HG03175 (cell line): ENCODE measurements around the gene FBLN1.
"Not testable (repeated sequence)": the region's sequence is repeated elsewhere in the genome, so short reads cannot be mapped to it uniquely, and the experiment has no call there.

ENCODE experiments used
- ATAC-seq: cut with Tn5 transposase; IDR thresholded peaks from one replicate; pipeline ENCODE4 v1.9.1; 2021; ENCODE audit warnings: mild to moderate bottlenecking, moderate library complexity; ENCODE audit not compliant: unreplicated experiment

FBLN1 gene

DNA sequence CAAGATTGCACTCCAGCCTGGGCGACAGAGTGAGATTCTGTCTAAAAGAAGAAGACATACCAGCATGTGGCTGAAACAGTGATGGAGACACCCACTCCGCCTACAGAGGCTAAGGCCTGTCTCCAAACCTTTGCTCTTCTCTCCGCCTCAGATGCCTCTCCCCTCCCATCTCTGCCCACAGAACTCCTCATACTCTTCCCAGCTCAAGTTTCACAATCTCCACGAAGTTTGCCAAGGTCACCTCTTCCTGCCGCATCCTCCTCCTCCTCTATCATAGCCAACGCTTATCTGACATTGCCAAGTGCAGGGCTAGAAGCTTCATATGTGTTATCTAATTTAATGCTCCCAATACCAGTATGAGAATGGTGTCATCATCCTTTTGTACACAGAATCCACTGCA is 25.9 kb upstream of the FBLN1 start:
- ATAC-seq: no peak

DNA sequence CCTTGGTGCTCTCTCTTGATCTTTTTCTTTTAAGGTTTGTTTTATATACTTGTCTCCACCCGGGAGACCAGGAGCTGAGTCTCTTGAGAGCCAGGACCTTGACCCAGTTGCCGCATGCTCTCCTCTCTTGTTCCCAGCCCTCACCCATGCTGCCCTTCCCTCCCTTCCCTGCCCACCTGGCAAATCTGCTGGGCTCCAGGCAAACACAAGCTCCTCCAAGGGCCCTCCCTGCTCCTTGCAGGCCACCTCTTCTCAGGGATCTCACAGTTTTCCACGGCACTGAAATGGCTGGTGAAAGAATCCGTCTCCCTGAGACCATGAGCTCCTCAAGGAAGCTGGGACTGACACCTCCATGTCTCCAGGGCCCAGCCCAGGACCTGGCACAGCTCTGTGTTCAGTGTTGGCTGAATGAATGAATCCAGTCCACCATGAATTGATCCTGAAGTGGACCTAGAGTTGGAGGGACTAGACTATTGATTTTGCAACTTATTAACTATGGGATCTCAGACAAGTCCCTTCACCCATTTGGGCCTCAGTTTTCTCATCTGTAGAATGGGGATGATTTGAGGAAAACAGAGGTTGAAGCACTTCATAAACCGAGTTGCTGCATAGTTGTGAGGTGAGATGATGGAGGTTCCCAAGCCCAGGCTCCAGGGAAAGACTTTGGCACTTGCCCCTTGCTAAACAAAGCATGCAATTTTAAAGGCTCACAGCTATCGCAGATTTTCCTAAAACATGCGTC is 25.1 kb upstream of the FBLN1 start:
- no peak for ATAC-seq

GRCh38 chr22:45478108-45478771 is 24.4 kb upstream of the FBLN1 start:
- ATAC-seq: no peak

DNA sequence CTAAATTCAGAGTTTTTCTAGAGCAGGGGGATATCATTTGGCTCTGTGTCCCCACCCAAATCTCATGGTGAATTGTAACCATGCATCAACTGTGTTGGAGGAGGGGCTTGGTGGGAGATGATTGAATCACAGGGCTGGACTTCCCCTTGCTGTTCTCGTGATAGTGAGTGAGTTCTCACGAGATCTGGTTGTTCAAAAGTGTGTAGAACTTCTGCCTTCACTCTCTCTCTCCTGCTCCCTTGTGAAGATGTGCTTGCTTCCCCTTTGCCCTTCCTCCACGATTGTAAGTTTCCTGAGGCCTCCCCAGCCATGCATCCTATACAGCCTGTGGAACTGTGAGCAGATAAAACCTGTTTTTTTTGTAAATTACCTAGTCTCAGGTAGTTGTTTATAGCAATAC is 22.0 kb upstream of the FBLN1 start:
- no peak for ATAC-seq

DNA sequence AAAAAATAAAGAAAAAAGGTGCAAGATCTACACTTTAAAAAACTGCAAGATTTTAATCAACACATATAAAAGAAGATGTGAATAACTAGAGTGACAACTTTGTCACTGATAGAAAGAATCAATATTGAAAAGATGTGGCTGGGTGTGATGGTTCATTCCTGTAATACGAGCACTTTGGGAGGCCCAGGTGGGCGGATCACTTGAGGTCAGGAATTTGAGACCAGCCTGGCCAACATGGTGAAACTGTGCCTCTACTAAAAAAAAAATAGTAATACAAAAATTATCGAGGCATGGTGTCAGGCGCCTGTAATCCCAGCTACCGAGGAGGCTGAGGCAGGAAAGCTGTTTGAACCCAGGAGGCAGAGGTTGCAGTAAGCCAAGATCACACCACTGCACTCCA is 21.0 kb upstream of the FBLN1 start:
- ATAC-seq: no peak

DNA sequence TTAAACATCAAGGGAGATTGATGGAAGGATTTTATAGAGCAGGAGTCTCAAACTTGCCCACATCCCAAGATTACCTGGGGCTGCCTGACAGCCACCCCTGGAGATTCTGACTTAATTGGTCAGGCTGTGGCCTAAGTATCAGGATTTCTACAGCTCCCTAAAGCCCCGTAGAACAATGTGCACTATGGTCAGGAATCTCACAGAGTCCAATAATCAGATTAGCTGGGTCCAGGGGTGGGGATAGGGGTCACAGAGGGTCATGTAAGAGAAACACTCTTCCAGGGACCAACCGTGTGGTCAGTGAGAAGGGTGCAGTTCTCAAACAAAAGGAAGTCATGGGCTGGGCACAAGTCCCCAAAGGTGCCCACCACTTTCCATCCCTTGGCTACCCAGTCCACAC is 20.5 kb upstream of the FBLN1 start:
- ATAC-seq: no peak

DNA sequence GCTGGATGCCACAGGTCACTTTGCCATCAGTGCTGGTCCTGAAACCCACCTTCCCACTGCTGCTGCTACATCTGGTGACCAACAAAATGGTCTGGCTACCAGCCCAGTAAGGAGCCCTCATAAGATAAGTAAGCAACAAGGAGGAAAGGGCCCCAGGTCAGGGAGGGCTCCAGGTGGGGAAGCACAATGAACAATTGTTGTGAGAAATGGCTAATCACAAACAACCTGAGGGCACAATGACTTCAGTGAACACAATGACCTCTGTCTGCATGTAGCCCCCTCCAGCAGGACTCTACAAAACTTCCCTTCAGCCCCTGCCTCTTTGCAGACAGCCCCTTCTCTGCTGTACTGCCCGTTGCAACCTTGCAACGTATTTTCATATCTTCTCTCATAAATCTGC is 19.4 kb upstream of the FBLN1 start:
- no peak for ATAC-seq

DNA sequence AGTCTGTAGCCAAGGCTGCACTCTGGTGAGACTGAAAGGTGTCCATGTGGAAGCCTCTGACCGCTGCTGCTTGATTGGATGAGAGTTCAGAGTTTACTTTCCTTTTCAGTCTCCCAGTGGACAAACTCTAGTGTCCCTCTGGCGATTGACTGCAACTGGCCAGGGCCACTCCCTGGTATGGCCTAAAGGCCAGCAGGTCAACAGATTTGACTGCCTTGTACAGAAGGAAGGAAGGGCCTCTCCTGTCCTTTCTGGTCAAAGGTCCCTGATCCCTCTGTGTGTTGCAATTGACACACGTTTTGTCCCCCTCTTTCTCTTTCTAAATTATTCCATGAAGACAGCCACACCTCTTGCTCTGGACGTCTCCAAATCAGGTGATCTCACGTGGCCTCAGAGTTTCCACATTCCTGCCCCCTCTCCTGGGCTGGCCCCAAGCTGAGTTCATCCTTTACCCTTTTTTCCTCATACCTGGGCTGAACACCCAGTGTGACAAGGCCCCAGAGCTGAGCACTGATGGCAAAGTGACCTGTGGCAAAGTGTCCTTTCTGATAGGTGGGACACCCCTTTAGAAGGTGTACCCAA is 18.7 kb upstream of the FBLN1 start:
- ATAC-seq: no peak

DNA sequence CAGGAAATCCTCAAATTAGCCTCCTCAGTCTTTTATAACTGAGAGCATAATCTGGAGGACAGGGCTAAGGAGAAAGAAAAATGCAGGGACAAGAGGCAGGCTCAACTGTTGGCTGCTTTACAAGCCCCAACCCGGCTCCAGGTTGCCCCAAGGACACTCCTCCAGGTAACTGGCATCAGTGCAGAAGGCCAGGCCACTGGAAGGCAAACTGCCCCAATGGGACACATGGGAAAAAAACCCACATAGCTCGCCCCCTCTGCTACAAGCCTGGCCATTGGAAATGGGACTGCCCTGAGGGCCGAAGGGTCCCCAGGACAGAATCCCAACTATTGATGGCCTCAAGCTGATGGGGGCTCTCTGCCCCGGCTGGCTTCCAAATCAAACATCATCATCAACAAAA is 17.9 kb upstream of the FBLN1 start:
- no peak for ATAC-seq

GRCh38 chr22:45485261-45485660 is 17.4 kb upstream of the FBLN1 start:
- no peak for ATAC-seq

GRCh38 chr22:45488764-45489370 is 13.8 kb upstream of the FBLN1 start:
- ATAC-seq: no peak

DNA sequence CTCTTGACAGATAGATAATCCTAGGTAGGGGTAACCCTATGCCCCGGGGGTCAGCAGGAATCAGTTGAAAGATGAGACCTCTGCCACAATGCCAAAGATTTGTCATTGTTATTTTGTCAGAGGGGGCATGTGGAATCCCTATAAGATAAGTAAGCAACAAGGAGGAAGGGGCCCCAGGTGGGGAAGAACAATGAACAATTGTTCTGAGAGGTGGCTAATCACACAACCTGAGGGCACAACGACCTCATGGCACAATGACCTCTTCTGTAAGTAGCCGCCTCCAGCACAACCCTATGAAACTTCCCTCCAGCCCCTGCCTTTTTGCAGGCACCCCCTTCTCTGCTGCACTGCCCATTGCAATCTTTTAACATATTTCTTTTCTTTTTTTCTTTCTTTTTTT is 11.8 kb upstream of the FBLN1 start:
- no peak for ATAC-seq

- no peak for ATAC-seq
Observed at GRCh38 chr22:45491841-45492240, 10.8 kb upstream of the FBLN1 start.

DNA sequence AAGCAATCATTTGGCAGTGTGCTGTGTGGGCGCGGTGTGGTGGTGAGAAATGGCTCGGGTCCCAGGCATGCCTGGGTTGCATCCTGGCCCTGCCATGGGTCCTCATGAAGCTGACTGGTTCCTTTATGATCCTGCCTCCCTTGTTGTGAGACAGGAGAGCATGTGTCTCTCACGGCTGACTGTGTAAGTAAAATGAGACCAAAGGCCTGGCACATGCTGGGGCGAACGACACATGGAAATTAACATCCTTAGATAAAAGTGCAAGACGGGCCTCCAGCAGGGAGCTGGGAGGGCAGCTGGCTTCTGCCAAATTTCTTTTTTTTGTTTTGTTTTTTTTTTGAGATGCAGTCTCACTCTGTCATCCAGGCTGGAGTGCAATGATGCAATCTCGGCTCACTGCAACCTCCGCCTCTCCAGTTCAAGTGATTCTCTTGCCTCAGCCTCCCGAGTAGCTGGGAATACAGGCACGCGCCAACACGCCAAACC is 9.4 kb upstream of the FBLN1 start:
- ATAC-seq: no peak

DNA sequence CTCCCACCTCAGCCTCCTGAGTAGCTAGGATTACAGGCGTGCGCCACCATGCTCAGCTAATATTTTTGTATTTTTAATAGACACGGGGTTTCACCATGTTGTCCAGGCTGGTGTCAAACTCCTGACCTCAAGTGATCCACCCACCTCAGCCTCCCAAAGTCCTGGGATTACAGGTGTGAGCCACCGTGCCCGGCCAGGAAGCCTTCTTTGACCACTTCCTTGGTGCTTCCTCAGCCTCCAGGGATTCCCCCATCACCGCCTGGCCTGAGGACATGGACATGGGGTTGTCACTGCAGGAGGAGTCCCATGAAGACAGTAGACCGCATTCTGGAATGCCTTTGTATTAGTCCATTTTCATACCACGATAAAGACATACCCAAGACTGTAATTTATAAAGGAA is 8.4 kb upstream of the FBLN1 start:
- ATAC-seq: not testable (repeated sequence)

GRCh38 chr22:45495616-45496015 is 7.1 kb upstream of the FBLN1 start:
- not testable (repeated sequence) for ATAC-seq

- no peak for ATAC-seq
Observed at GRCh38 chr22:45496451-45496941, 6.2 kb upstream of the FBLN1 start.

DNA sequence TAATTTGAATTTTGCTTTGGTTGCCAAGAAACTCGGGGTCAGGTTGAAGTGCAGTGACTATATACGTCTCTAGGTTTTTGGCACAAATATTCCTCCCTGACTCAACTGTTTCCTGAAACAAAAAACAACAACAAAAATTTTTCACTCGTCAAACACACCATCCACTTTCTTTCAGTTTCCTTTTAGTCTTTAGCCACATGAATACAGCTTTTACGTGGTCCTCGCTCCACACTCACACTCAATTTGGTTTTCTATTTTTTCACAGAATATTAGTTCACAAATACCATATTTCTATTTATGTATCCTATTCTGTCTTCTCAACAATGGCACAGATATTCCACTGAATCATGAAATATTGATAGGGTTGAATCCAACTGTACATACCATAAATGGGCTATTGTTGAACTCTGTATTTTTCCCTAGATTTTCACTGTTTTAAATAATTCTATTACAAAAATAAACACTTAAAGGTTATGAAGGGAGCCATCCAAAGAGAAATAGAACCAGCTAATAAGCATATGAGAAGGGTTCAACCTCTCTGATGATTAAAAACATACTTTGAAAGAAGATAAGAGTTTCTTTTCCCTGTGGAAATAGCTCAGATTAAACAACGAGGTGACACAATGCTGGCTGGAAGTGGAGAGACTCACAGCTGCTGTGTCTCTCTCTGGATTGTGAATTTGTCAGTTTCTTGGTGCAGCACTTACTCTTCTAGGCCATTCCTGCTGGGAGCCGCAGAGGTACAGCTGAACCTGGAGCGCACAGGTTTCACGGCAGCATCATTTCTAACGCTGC is 5.1 kb upstream of the FBLN1 start:
- ATAC-seq: no peak

DNA sequence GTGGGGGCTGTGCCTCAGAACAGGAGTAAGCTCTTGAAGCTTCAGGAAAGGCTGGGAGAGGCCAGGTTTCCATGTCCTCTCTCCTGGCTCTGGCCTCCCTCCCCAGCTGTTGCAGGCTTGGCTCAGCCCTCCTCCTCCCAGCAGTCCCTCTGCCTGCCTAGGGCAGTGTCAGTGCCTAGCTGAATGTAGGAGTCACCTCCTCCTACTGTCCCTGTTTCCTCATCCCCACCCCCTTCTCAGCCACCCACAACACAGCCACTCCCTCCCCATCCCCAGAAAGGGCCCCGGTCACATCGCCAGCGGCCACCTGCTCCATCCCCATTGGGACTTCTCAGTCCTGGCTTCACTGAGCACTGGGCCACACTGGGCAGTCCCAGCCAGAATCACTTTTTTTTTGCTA is 2.9 kb upstream of the FBLN1 start:
- no peak for ATAC-seq

GRCh38 chr22:45503050-45503815 is 550 bp downstream of the FBLN1 start:
- ATAC-seq: no peak
